Upper lobe of left lung (tissue), 6 donors: Measurements from ENCODE around the gene DIP2C. TPM values are rescaled to one million over a fixed set of nuclear protein-coding genes. Genes with fewer than 3 reads are reported as not detected.
A peak's percentile ranks its signal among the peaks of the same experiment; 100 is the strongest.

Source experiments
- ATAC-seq, 2 donors: fragments of 200-7000 bp; cut with Tn5 transposase; one replicate each; pipeline ENCODE4 v1.9.1; 2022; ENCODE audit warnings: mild to moderate bottlenecking in 2 of 2, moderate library complexity in 2 of 2; ENCODE audit not compliant: low FRiP score in 2 of 2
- DNase-seq, 2 donors: peaks; one replicate each; pipeline ENCODE4 v3.0.0-alpha.2; 2019 to 2020
- H3K27ac ChIP-seq, 4 donors: fragments of 200-600 bp; sonication (generic); one replicate each; pipeline ENCODE4 v1.5.1; 2016 to 2019
- H3K27me3 ChIP-seq, 4 donors: fragments of 200-600 bp; sonication (generic); one replicate each; pipeline ENCODE4 v1.5.1; 2017 to 2019
- H3K36me3 ChIP-seq, 4 donors: fragments of 200-600 bp; sonication (generic); one replicate each; pipeline ENCODE4 v1.5.1; 2016 to 2019
- H3K4me1 ChIP-seq, 4 donors: fragments of 200-600 bp; sonication (generic); one replicate each; pipeline ENCODE4 v1.5.1; 2018 to 2019
- H3K4me3 ChIP-seq, 4 donors: fragments of 200-600 bp; sonication (generic); one replicate each; pipeline ENCODE4 v1.5.1; 2017 to 2019; ENCODE audit warnings: mild to moderate bottlenecking in 2 of 4, moderate library complexity in 1 of 4
- H3K9me3 ChIP-seq, 4 donors: fragments of 200-600 bp; sonication (generic); one replicate each; pipeline ENCODE4 v1.5.1; 2018 to 2019
- EP300 ChIP-seq, 4 donors: sonication (generic); formaldehyde crosslinking; IDR thresholded peaks; one replicate each; pipeline ENCODE4 v1.5.1; 2017; ENCODE audit warnings: antibody characterized with exemption in 4 of 4, control low read depth in 2 of 4
- POLR2A ChIP-seq, 4 donors: fragments of 450-650 bp; IDR thresholded peaks; one replicate each; pipeline ENCODE4 v1.5.1; 2016 to 2017; ENCODE audit warnings: antibody characterized with exemption in 4 of 4, mild to moderate bottlenecking in 2 of 4
- POLR2AphosphoS5 ChIP-seq, 2 donors: sonication (generic); formaldehyde crosslinking; IDR thresholded peaks; one replicate each; pipeline ENCODE4 v1.5.1; 2017; ENCODE audit warnings: antibody characterized with exemption in 2 of 2
- WGBS, 2 donors: methylation state at CpG; one replicate each; pipeline ENCODE4 v1.1.5; 2017 to 2018; 5-methylcytosine and 5-hydroxymethylcytosine counted together
- total RNA-seq, 6 donors: library from RNA; depleted of rRNA in 4 of 6; stranded (reverse); fragments of >200 nt in 4 of 6; gene quantifications; one replicate each; pipeline versions ENCODE4 v1.1.0 to v1.2.1, GENCODE V29; 2016 to 2021
- TF ChIP-seq, protein P1 (sequence below), 6 experiments: fragments of 450-650 bp in 4 of 6; fragments of 200-600 bp in 2 of 6; sonication (generic) in 2 of 6; IDR thresholded peaks; one replicate each; pipeline ENCODE4 v1.5.1; 2016 to 2019; ENCODE audit warnings: antibody characterized with exemption in 6 of 6
- donor health status: DM: no; HTN: no; CAD: no; lungs with moderate emphysema.
- donor health status: DM: no; HTN: yes; CAD: no; lungs with severe emphysema.

The DIP2C gene, protein sequence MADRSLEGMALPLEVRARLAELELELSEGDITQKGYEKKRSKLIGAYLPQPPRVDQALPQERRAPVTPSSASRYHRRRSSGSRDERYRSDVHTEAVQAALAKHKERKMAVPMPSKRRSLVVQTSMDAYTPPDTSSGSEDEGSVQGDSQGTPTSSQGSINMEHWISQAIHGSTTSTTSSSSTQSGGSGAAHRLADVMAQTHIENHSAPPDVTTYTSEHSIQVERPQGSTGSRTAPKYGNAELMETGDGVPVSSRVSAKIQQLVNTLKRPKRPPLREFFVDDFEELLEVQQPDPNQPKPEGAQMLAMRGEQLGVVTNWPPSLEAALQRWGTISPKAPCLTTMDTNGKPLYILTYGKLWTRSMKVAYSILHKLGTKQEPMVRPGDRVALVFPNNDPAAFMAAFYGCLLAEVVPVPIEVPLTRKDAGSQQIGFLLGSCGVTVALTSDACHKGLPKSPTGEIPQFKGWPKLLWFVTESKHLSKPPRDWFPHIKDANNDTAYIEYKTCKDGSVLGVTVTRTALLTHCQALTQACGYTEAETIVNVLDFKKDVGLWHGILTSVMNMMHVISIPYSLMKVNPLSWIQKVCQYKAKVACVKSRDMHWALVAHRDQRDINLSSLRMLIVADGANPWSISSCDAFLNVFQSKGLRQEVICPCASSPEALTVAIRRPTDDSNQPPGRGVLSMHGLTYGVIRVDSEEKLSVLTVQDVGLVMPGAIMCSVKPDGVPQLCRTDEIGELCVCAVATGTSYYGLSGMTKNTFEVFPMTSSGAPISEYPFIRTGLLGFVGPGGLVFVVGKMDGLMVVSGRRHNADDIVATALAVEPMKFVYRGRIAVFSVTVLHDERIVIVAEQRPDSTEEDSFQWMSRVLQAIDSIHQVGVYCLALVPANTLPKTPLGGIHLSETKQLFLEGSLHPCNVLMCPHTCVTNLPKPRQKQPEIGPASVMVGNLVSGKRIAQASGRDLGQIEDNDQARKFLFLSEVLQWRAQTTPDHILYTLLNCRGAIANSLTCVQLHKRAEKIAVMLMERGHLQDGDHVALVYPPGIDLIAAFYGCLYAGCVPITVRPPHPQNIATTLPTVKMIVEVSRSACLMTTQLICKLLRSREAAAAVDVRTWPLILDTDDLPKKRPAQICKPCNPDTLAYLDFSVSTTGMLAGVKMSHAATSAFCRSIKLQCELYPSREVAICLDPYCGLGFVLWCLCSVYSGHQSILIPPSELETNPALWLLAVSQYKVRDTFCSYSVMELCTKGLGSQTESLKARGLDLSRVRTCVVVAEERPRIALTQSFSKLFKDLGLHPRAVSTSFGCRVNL (N-terminal part only)
- 10 to 100 TPM; 11.6 to 32.5 (median 14.7) TPM for total RNA-seq

DNA sequence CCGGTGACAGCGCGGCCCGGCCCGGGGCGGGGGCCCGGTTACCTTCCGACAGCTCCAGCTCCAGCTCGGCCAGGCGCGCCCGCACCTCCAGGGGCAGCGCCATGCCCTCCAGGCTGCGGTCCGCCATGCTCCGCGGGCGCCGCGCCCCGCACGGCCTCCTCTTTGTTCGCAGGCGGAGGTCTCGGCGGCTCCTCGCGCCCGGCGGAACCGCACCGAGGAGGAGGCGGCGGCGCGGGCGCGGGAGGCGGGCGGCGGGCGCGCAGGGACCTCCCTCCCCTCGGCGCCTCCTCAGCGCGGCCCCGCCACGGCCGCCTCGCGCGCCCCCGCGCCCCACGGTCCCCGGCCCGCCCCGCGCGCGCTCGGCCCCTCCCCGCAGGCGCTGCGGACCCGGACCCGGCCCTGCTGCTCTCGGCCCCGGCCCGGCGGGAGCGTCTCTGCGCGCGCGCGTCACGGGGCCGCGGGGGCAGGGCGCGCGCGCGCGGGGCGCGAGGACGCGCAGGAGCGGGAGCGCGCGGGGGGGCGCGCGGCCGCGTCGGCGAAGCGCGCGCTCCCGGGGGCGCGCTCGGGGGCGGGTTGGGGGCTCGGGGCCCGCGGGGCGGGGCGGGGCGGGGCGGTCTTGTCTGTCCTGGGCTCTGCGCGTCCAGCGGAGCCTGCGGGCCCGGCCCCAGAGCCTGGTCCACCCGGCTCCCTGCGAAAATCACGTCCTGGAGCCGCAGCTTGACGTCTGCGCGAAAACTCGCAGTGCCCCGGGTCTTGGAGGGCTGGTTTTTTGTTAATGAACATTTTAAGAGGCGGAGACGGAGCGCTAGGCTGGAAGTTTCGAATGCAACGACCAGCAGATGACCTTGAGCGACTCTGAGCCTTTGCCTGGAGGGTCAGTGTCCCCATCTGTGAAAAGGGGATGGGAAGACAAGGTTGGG is at the start of gene DIP2C:
Gene DIP2C (minus strand): TSS at position 217 of the 920 bp plus-strand sequence. CDS start 90 bp downstream, at position 127.
- Histone ChIP-seq H3K4me3 (peak within 1 kb of the TSS; percentile 53 to 78 (median 70)), H3K36me3 (no peaks in the 10 kb centered on the region), H3K9me3 (no peaks in the 10 kb centered on the region), H3K27me3 (no peaks in the 10 kb centered on the region), H3K4me1 (peaks cover 0 to 31% (median 10%) of the 10 kb centered on the region in 4 donors), H3K27ac (peak within 1 kb of the TSS; percentile 56 to 83 (median 66))
- WGBS, 2 donors: 3 to 6% methylated on average over 6 to 34 of the region's 137 CpGs
- peak in 2 of 4 donors; percentile 11 to 20 for TF ChIP-seq POLR2A (IDR thresholded peaks at IDR 0.05)
- TF ChIP-seq POLR2AphosphoS5 (IDR thresholded peaks at IDR 0.05): no peak
- TF ChIP-seq, protein P1, sequence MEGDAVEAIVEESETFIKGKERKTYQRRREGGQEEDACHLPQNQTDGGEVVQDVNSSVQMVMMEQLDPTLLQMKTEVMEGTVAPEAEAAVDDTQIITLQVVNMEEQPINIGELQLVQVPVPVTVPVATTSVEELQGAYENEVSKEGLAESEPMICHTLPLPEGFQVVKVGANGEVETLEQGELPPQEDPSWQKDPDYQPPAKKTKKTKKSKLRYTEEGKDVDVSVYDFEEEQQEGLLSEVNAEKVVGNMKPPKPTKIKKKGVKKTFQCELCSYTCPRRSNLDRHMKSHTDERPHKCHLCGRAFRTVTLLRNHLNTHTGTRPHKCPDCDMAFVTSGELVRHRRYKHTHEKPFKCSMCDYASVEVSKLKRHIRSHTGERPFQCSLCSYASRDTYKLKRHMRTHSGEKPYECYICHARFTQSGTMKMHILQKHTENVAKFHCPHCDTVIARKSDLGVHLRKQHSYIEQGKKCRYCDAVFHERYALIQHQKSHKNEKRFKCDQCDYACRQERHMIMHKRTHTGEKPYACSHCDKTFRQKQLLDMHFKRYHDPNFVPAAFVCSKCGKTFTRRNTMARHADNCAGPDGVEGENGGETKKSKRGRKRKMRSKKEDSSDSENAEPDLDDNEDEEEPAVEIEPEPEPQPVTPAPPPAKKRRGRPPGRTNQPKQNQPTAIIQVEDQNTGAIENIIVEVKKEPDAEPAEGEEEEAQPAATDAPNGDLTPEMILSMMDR (IDR thresholded peaks at IDR 0.05): no peak
- no peak for TF ChIP-seq EP300 (IDR thresholded peaks at IDR 0.05)
- ATAC-seq (peak; percentile 72 to 91), DNase-seq (peak; percentile 67 to 95)

DNA sequence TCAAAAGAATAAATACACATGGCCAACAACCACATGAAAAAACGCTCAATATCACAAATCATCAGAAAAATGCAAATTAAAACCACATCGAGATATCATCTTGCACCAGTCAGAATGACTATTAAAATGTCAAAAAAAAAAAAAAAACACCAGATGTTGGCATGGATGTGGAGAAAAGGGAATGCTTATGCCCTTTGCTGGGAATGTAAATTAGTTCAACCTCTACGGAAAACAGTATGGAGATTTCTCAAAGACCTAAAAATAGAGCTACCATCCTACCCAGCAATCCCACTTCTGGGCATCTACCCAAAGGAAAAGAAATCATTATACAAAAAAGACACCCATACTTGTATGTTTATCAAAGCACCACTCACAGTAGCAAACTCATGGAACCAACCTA is 45.0 kb upstream of the DIP2C start:
- Histone ChIP-seq H3K36me3 (no peaks in the 10 kb centered on the region), H3K27me3 (no peaks in the 10 kb centered on the region), H3K27ac (no peak overlapping the region), H3K4me3 (no peak overlapping the region), H3K9me3 (no peaks in the 10 kb centered on the region), H3K4me1 (no peaks in the 10 kb centered on the region)
- ATAC-seq: no peak
- WGBS, 2 donors: 68 to 71% methylated on average over 3 of the region's 3 CpGs
- TF ChIP-seq, protein P1 (IDR thresholded peaks at IDR 0.05): no peak
- TF ChIP-seq EP300 (IDR thresholded peaks at IDR 0.05): no peak
- no peak for TF ChIP-seq POLR2A (IDR thresholded peaks at IDR 0.05)
- no peak for DNase-seq

DNA sequence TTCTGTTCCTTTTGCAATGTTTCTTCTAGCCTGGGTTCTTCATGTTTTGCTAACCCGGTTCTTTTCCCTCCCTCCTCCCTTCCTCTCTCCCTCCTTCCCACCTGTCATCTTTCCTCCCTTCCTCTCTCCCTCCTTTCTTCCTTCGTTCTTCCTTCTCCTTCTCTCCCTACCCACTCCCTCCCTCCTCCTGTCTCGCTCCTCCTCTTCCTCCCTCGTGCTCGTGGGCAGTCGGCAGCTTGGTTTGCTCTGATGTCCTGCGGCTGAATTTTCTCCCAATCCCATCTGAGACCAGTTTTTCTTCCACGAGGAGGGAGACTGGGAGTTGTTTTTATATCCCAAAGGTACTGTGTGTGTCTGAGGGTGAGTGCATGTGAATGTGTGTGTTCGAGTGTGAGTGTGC is 43.6 kb upstream of the DIP2C start:
- ATAC-seq (no peak), DNase-seq (no peak)
- Histone ChIP-seq H3K27ac (no peak overlapping the region), H3K36me3 (no peaks in the 10 kb centered on the region), H3K9me3 (no peaks in the 10 kb centered on the region), H3K4me3 (no peak overlapping the region), H3K4me1 (no peaks in the 10 kb centered on the region), H3K27me3 (no peaks in the 10 kb centered on the region)
- TF ChIP-seq EP300 (IDR thresholded peaks at IDR 0.05): no peak
- TF ChIP-seq POLR2AphosphoS5 (IDR thresholded peaks at IDR 0.05): no peak
- no peak for TF ChIP-seq POLR2A (IDR thresholded peaks at IDR 0.05)
- TF ChIP-seq, protein P1 (IDR thresholded peaks at IDR 0.05): no peak
- 67 to 76% methylated on average over 9 of the region's 9 CpGs for WGBS, 2 donors

DNA sequence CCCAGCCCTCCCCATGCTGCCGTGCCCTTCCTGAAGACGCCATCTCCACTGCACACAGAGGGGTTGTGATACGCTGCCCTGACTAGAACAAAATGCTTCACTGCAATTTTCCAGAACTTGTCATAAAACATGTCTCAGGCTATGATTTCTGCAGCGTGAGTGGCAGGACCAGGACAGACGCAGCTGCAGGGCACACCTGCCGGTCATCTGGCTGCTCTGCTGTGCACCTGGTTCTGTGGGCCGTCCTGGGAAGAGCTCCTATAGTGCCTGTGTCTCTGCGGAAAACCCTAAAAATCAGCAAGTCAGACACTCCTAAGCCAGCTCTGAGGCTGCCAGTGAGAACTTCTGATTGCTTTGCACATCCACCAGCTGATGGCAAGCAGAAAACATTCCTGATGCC is 39.7 kb upstream of the DIP2C start:
- Histone ChIP-seq H3K4me1 (no peaks in the 10 kb centered on the region), H3K4me3 (no peak overlapping the region), H3K27me3 (no peaks in the 10 kb centered on the region), H3K27ac (no peak overlapping the region), H3K9me3 (no peaks in the 10 kb centered on the region), H3K36me3 (no peaks in the 10 kb centered on the region)
- 73 to 90% methylated on average over 8 of the region's 8 CpGs for WGBS, 2 donors
- DNase-seq (no peak), ATAC-seq (no peak)
- no peak for TF ChIP-seq POLR2A (IDR thresholded peaks at IDR 0.05)
- no peak for TF ChIP-seq EP300 (IDR thresholded peaks at IDR 0.05)
